Middle frontal gyrus (tissue), 1 donor: Measurements from ENCODE around the gene SPTLC3.

Source experiments
- DNase-seq: peaks from one replicate; pipeline ENCODE4 v3.0.0-alpha.2; 2015; ENCODE audit warnings: low spot score; ENCODE audit errors: extremely low spot score

The SPTLC3 gene

DNA sequence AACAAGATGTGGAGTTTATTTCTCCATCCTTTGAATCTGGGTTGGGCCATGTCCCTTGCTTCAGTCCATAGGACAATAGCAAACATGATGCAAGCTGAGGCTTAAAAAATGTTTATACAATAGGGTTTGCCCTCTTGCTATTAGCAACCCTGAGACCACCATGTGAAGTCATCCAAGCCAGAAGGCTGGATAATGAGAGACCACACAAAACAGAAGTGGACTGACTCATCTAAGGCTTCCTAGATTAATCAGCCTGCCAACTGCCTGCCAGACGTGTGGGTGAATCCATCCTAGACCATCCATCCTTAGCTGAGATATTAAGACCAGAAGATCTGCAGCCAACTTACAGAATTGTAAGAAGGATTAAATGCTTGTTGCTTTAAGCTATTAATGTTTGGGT lies 174.2 kb downstream of the SPTLC3 start:
- DNase-seq, result no peak

GRCh38 chr20:13186043-13186774 lies 177.4 kb downstream of the SPTLC3 start:
- no peak for DNase-seq

GRCh38 chr20:13187899-13188298 lies 179.1 kb downstream of the SPTLC3 start:
- no peak for DNase-seq

DNA sequence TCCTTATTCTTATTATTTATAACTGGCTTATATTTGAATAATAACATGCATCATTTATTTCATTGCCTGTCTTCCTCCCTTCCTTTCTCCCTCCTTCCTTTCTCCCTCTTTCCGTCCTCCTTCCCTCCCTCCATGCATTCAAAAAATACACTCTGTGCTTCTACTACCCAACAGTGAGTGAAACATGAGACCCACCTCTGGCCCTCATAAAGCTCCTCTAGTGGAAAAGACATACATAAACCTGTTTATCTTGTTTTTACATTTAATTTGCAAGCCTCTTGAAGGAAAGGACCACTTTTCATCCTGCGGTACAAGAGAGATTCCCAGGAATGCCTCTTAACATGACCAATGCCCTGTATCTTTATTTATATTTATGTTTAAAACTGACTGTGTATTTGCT lies 190.5 kb downstream of the SPTLC3 start:
- DNase-seq, result no peak

- DNase-seq, result no peak
Measured at GRCh38 chr20:13200767-13201500, 192.2 kb downstream of the SPTLC3 start.

- no peak for DNase-seq
Measured at GRCh38 chr20:13202565-13202964, 193.8 kb downstream of the SPTLC3 start.

GRCh38 chr20:13205425-13205824 lies 196.7 kb downstream of the SPTLC3 start:
- no peak for DNase-seq

GRCh38 chr20:13205848-13206434 lies 197.2 kb downstream of the SPTLC3 start:
- no peak for DNase-seq

DNA sequence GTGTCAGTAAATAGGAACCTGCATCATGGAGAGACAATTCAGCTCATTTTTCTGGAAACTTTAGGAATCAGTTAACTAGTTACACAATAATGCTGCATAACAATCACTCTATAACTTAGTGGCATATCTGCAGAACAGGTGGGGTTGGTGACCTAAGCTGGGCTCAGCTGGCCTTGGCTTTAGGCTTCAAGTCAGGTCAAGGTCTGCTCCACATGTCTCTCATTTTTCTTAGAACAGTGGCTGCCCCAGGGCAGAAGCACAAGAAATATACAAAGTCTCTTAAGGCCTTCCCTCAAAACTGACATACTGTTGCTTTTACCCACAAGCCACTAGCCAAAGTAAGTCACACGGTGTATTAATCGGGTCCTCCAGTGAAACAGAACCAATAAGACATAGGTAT lies 198.2 kb downstream of the SPTLC3 start:
- DNase-seq, result no peak

GRCh38 chr20:13211956-13212618 lies 203.3 kb downstream of the SPTLC3 start:
- DNase-seq, result no peak

- no peak for DNase-seq
Measured at GRCh38 chr20:13212750-13213149, 204.0 kb downstream of the SPTLC3 start.

- DNase-seq, result no peak
Measured at GRCh38 chr20:13213335-13213734, 204.6 kb downstream of the SPTLC3 start.

- no peak for DNase-seq
Measured at GRCh38 chr20:13216533-13216932, 207.8 kb downstream of the SPTLC3 start.
